NCI-H1694 (cell line): ENCODE results near the gene STX16.

ENCODE experiments used
- DNase-seq: peaks from one replicate; lab custom pipeline; 2025; lab: John Stamatoyannopoulos, UW

Gene STX16

GRCh38 chr20:58677079-58677604, 26.1 kb downstream of the STX16 start:
- no peak for DNase-seq

DNA sequence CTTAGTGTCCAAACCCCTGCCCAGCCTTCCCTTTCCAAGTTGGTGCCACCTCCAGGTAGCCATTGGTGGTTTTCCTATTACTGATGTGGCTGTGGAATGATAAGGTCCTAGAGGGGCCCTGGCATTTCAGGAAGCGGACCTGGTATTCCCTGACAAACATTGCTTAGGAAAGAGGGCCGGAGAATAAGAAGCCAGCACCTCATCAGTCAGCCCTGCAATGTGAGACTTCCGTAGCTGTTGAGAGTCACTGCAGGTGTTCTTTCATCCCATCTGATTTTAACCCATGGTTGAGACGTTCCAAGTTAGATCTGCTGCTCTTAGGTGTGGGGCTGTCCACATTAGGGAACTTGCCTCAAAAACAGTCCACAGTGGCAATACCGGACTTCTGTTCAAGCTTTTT, 26.7 kb downstream of the STX16 start:
- no peak for DNase-seq

DNA sequence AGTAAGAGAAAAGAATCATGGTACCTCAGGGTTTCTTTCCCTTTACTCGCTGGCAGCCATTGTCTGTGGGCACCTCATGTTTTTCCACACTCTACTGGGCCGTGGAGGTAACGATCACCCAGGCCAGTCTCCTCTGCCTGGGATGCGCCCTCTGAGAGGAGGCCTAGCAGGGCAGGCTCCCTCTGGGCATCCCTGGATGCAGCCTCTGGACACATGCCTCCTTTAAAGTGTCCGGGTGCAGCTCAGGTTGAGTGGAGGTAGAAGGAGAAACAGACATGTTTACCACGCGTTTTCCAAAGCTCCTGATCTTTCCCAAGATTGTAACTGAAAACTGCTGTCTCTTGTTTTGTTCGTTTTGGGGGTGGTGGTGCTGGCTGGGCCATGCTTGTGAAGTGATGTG, 27.7 kb downstream of the STX16 start:
- no peak for DNase-seq

GRCh38 chr20:58682656-58683531, 31.8 kb downstream of the STX16 start:
- DNase-seq: no peak

- DNase-seq: no peak
These were observed 33.2 kb downstream of the STX16 start for GRCh38 chr20:58684291-58684690.

GRCh38 chr20:58685988-58686387, 34.9 kb downstream of the STX16 start:
- no peak for DNase-seq

- DNase-seq: no peak
These were observed 37.3 kb downstream of the STX16 start for GRCh38 chr20:58688414-58688813.

GRCh38 chr20:58688840-58689239, 37.8 kb downstream of the STX16 start:
- DNase-seq: peak; percentile 25

GRCh38 chr20:58690396-58691135, 39.5 kb downstream of the STX16 start:
- no peak for DNase-seq

DNA sequence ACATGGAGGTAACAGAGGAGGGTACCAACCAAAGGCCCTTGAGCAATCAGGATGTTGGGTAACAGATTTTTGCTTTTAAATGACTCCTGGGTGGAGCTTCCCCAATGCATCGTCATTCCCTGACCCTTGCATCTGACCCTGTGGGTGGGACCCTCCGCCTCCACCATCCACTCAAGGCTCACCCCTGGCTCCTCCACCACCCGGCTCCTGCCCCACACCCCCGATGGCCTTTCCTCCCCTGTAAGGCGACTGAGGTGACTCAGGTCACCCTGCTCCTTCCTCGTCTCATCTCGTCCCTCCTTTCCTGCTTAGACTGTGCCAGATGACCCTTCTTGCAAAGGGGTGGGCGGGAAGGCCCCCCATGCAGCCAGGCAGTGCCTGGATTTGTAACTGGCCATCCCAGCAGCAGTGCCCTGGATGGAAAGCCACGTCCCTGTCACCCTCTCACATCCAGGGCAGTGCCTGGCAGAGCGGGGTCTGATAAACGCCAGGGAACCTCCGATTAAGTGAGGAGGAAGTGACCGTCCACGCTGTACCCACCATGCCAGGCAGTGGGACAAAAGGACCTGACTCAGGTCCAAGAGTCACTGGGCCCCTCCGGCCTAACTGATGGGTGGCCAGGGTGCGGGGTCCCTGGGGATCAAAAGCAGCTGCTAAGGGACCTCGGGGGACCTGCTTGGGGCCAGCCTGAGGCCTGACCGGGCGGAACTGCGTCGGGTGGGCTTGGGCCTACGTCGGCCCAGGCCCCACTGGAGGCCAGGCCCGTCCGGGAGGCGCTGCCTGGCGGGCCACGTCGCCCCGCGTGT, 40.9 kb downstream of the STX16 start:
- DNase-seq: no peak

- no peak for DNase-seq
These were observed 41.6 kb downstream of the STX16 start, which contains the start of gene NPEPL1 for GRCh38 chr20:58692579-58693225. TSS of gene NPEPL1 (plus strand) at chr20:58692800. CDS start at chr20:58692901, 101 bp downstream.

DNA sequence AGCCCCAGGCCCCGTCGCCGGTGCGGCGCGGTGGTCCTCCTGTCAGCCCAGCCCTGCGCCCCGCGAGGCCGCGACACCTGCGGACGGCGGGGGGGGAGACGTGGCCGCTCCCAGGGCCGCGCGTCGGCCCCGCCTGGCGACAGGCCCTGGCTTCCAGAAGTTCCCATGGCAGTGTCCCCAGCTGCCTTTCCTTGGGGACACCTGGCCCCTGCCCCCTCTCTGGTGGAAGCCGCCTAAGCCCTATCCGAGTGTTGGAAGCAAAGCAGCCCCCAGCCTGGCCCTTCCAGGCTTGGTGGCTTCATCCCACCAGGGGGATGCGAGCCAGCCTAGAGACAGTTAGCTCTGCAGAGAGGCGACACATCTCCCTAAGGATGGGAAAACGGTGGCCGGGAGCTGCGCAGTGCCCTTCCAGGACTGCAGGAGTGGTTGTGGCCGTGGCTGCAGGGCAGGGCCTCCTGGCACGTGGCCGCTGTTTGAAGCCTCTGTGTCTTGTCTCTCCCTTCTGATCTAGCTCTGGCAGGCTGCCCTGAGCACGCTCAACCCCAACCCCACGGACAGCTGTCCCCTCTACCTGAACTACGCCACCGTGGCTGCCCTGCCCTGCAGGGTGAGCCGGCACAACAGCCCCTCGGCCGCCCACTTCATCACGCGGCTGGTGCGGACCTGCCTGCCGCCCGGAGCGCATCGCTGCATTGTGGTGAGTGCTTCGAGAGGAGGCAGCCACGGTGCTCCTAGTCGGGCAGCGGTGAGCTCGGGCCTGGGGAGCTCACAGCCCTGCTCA, 42.3 kb downstream of the STX16 start:
- no peak for DNase-seq

- DNase-seq: no peak
These were observed 43.4 kb downstream of the STX16 start for GRCh38 chr20:58694241-58695083.

DNA sequence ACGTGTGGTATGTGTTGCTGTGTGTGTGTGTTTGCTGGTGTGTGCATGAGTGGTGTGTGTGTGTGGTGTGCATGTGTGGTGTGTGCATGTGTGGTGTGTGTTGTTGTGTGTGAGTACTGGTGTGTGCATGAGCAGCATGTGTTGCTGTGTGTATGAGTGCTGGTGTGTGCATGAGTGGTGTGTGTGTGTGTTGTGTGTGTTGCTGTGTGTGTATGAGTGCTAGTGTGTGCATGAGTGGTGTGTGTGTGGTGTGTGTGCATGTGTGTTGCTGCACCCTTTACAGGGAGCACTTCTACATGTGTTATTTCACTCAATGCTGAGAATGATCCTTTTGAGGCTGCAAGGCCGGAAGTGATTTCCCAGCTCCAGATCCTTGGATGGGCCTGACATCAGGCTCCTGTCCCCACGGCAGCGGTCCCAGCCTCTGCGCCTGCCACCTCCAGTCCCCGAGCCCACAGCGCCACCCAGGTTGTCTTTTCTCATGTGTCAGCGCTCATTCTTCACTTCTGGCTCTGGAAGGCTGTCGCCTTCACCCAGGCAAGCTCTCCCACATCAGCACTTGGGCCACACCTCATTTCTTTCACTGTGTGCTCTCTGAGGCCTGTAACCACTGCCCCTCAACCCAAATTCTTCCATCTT, 44.1 kb downstream of the STX16 start:
- DNase-seq: no peak

DNA sequence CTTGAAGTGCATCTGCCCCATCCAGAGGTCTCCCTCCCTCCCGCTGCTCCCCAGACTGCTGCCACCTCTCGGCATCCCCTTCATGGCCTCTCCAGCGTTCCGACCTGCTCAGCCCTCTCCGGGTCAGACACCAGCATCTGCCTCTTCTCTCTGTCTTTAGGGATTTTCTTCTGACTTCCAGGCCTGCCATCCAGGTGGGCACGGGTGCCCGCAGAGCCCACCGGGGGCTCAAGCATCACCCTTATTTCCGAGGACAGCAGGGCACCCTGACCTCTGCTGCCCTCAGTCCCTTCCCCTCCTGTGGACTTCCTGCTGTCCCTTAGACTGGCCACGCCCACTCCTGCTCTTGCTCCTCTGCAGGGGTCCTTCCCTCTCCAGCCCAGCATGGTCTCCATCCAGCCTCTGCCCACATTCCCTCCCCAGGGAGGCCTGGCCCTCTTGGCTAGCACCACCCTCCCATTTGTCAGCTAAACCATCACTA, 44.9 kb downstream of the STX16 start:
- no peak for DNase-seq

DNA sequence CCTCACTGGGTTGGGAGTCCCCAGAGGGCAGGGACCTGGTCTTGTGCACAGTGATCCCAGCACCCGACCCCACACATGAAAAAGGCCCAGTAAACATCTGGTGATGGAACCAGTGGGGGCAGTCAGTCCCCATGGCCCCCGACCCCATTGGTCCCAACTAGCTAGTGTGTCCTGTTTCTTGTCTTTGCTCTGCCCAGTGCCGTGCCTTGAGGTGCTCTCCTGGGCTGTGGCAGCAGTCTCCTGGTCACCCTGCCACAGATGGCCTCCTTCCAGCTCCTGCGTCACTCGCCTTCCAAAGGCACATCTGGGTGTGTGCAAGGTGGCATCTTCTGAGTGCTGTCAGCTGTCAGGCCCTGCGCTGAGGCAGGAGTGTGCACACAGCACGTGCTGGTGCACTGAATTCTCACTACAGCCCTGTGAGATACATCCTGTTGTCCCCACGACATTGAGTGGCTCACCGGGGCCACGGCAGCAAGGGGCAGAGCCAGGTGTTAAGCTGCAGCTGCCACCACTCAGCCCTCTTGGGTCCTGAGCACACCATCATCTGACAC, 45.4 kb downstream of the STX16 start:
- no peak for DNase-seq

- no peak for DNase-seq
These were observed 46.3 kb downstream of the STX16 start for GRCh38 chr20:58697201-58697866.
